Brain pericyte (primary cell): ENCODE measurements around the gene INSRR.

Experiments used
- DNase-seq: peaks from one replicate; pipeline ENCODE4 v3.0.0-alpha.2; 2012; ENCODE audit warnings: low read depth, low spot score

The INSRR gene

DNA sequence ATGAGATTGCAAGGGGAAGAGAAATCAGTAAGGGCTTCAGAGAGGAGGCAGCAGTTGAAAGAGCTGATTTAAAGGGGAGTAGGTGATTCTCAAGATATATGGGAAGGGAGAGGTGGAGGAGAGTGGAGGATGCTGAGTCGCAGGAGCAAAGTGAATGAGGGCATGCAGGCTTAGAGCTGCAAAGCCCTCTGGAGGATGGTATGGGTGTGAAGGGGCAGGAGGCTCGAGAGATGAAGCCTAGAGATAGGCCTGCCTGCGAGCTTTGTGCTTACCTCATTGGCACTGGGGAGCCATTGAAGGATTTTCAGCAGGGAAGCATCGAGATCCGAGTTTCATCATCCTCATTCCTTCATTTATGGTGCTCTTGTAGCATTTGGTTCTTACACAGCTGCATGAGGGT lies 26.5 kb downstream of the INSRR start:
- no peak for DNase-seq

DNA sequence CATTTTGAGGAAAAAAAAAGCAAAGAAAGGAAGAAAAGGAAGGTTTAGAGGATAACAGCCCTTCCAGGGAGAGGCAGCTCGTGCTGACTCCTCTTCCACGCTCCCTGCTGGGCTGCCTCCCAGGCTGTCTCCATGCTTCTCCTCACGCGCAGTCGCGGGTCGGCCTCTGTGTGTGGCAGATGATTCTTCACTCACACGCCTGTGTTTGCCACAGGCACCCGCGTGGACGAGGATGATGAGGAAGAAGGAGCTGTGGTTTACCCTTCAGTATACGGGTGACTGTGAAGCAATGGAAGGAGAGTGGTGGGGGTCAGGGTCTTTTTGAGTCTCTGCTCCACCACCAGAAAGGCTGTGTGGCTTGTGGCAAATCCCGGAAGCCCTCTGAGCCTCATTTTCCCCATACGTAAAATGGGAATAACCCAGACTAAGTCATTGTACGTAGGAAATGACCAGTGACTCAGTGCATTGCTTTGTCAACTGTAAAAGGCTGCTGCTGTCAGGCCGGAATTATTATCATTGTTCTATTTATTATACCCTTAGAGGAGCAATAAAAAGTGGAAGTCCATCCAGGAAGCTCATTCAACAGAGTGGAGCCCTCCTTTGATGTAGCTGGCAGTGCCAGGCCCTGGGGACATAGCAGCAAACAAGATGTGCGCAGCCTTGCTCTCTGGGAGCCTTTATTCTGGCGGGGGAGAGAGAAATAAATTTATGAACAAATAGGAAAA lies 30.4 kb downstream of the INSRR start:
- no peak for DNase-seq

DNA sequence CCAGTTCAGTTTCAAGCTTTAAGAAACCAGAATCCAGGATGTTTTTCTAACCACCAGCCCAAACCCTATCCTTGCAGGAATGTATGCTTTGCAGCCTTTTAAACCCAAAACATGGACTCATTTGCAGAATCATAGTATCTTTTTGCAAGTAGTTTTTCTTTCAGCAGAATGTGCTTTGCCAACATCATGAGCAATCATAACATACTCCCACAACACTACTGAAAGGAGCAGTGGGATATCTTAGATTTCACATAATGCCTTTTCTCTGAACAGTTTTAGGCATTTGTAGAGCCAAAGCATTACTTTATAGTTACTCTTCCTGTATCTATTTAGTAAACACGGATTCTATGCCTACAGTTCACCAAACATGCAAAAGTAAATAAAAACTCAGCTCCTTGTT lies 32.3 kb downstream of the INSRR start:
- no peak for DNase-seq

DNA sequence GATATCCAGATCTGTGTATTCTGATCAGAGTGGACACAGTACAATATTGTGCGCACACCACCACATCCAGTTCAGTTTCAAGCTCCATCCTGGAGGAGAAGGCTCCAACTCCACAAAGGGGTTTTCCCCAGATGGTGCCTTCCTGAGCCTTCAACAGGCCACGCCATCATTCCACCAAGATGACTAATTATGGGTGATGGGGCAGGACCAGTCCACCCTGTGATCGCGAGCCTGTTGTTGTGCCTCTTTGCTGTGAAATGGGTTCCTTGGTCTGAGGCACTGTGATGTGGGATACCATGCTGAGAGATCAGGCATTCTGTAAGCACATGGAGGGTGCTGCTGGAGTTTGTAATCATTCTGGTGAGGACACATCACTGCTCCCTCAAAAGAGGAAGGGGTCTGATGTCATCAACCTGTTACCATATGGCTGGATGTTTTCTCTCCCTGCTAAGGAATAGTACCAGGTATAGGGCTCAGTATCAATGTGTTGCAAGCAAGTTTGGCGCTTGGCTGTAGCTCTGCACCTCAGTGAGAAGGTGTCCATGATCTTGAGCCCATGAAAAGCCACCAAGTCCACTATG lies 35.6 kb downstream of the INSRR start:
- no peak for DNase-seq

DNA sequence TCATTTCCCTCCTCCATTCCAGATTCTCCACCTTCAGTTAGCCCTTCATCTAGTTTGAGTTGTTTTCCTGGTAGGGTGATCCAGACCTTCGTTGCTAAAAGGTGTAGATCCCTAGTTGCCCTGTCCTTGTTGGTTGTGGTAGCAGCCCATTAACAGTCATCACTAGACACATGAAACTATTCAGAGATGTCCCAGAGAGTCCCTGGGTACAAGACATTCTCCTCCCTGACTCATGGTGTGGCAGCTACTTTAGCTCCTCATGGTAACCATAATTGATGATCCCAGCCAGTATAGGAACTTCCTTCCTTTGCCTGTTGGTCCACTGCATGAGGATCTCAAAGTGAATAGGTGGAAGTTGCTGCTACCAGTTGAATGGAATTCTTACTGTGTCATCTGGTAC lies 36.2 kb downstream of the INSRR start:
- DNase-seq = no peak

DNA sequence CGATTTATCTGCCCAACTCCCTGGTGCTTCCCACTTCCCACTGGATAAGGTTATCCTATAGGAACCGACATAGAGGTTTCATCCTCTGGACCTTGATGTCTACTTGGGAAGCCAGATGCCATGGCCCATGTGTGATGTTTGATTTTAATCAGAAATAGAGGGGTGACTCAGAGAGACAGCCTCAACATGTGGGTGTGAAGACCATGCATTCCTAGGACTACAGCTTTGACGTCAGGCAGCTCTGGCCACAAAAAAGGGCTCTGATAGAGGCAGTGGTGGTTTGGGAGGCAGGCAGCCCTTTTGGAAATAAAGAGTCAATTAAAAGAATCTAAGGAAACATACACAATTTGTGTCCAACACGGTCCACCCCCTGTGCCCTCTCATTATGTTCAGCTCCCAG lies 37.1 kb downstream of the INSRR start:
- DNase-seq = no peak

DNA sequence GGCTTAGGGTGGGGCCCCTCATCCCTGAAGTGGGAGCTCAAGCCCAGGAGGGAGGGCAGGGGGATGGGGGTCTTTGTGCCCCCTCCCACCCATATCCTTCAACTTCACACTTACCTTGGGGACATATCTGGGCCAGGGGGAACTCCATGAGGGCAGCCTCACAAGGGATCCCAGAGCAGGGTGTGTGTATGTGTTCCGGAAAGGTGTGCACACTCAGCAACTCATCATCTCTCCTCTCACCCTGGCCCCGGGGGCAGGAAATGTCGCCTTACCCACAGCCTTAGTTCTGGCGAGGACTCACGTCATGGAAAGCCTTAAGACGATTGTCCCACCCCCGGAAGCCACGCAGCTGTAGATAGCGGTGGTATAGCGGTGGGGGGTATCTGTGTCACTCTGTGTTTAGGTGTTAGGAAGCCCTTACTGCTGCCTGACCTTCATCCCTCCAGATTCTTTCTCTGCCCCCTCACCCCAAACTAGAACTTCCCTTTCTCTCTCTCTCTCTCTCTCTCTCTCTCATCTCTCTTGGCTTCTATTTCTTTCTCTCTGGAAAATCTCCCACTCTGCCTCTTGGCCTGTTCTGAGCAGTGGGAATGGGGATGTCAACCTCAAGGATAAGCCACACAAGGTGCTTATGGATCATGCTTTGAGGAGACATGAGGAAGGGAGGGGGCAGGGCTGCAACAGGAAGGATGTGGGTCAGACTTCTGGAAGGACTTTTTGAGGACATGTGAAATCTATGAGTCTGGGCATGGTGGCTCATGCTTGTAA lies 42.2 kb downstream of the INSRR start, which contains the start of gene SH2D2A:
Gene SH2D2A, minus strand, starts transcription at position 288 of the 768 bp plus-strand sequence. Its CDS starts 140 bp downstream, at position 148.
- DNase-seq = no peak

DNA sequence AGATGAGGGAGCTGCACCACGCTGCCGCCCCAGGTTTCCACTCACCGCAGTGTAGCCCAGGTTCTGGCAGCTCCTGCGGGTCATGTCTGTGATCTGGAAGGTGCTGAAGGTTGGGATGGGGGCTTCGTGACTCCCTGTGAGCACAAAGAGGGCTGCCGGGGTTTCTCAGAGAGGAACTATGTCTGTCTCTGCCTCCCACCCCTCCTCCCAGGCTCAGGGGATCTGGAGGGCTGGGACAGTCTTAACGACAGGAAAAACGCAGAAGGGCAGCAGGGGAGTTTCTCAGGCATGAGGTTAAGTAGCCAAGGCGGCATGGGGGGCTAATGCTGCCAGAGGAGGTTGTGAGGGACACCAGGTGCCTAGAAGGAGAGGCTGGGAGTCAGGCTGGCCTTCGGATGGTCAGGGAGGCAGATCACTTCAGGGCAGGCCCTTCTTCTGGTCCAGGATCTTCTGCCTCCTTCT lies 42.9 kb downstream of the INSRR start:
- no peak for DNase-seq

DNA sequence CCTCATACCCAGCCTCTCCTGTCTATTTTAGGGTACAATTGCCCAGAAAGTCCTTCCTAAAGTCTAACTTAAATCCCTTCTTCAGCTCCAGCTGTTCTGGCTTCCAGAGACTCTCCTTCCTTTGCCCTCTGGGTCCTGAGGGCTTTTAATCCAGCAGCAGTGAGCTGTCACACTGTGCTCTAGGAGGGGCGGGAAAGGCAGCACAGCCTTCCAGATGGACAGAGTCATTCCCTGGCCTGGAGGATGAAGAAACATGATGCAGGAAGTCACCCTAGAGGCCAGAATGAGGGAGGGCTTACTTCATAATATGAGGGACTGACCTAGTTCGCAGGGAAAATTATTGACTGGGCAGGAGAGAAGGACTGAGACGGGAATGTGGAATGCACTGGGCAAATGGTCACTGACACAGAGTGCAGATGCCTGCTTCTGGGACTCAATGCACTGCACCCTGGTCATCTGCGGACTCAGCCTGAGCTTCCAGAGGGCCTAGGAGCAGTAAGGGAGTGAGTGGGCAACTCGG lies 43.5 kb downstream of the INSRR start:
- DNase-seq = peak; percentile 49

DNA sequence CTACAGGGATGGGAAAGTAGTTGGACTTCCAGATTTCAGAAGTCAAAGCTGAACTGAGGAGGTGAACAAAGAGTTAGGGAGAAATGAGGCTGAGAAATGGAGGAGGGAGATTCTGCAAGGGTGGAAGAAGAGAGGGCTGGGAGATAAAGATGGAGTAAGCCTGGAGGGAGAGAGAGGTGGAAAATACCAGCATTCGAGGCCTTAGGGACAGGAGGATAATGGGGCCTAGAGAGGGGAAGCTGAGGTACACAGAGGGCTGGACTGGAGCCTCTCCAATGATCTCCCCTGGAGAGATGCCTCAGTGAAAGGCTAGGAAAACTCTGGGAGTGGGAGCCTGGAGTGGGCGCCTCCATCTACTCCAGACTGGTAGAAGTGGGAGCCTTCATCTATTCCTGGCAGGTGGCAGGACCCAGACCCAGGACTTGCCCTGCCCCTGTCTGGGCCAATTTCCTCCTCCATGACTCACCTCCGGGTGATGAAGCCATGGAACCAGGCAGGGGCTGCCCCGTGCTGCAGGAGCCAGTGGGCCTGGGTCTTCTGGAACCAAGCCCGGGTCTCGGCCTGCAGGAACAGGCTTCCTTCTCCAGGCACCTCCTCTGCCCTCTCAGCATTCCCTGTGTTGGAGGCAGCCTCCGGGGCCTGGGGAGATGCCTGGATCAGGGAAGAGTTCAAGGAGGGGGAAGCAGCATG lies 44.2 kb downstream of the INSRR start:
- DNase-seq = no peak

DNA sequence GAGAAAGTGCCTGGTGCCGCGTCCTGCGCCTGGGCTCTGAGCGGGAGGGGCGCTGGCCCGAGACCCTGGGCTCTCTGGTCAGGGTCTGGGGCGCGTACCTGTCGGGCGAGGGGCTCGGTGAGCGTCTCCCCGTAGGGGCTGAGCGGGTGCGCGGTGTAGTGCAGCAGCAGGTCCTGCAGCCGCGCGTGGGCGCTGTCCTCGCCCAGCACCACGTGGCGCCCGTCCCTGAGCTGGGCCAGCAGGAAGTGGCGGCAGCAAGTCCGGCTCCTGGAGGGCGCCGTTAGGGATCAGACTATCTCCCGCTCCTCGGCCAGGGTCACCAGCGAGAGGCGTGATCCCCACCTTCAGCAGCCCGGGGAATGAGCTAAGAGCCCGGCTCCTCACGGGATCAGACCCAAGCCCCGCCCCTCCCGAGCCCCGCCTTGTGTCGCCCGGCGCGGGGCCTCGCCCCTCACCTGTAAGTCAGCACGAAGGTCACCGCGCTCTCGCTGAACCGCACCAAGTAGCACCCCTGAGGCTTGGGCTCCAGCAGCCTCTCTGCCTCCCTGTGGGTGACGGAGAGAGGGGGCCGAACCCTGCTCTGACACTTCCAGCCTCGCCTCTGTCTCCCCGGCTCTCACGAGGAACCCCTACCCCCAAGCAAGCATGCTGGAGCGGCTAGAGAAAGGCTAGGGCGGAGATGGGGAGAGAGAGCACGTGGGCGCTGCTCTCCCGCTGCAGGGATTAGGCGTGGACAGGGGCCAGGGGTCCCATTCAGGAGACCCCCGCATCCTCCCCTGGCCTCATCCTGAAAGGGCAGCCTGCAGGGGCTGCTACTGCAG lies 45.0 kb downstream of the INSRR start:
- DNase-seq = no peak

DNA sequence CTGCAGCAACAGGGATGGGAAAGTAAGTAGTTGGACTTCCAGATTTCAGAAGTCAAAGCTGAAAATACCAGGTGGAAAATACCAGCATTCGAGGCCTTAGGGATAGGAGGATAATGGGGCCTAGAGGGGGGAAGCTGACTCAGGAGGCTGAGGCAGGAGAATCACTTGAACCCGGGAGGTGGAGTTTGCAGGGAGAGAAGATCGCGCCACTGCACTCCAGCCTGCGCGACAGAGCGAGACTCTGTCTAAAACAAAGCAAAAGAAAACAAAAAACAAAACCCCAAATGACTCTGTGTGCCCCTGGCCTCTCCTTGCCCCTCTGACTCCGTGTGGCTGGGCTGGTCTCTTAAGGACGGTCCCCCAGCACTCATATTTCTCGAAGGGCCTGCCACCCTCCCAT lies 45.6 kb downstream of the INSRR start:
- DNase-seq = no peak

DNA sequence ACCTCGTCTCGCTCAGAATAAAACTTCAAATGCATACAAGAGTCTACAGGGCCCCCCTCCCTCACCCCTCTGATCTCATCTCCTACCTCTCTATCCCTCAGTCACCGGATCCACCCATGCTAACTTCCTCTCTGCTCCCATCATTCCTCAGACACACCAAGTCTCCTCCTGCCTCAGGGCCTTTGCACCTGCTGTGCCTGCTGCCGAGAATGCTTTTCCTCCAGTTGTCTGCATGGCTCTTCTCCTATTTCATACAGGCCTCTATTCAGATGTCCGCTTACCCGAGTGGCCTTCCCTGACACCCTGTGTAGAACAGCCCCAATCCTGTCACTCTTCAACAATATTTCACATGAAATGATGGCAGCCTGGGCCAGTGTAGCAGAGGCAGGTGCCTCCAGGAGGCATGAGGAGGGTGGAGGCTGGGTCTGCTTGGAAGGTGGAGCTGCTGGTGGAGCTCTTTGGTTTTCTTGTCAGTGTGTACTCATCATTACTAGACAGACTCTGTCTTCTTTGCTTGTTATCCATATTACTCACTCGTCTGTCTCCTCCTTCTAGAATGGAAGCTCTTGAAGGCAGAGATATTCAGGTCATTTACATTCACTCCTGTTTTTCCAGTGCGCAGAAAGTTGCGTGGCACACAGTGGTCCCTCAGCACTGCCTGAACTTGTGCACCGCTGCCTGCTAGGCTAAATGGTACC lies 46.5 kb downstream of the INSRR start:
- DNase-seq = no peak

DNA sequence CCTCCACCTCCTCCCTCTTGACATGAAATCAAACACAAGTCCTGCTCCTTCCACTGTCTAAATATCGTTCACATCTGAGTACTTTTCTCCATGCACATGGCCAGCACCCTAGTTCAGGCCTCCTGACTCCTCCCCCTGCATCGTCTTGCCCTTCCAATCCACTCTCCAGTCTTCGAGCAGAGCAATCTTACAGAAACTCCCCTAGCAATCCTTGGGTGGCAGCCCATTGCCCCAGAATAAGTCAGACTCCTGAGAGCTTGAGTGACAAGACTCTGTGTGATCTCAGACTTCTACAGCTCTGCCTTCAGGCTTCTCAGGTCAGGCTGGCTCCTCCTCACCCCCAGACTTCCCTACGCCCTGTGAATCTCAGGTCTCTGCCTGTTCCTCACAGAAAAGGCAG lies 47.7 kb downstream of the INSRR start:
- DNase-seq = no peak

DNA sequence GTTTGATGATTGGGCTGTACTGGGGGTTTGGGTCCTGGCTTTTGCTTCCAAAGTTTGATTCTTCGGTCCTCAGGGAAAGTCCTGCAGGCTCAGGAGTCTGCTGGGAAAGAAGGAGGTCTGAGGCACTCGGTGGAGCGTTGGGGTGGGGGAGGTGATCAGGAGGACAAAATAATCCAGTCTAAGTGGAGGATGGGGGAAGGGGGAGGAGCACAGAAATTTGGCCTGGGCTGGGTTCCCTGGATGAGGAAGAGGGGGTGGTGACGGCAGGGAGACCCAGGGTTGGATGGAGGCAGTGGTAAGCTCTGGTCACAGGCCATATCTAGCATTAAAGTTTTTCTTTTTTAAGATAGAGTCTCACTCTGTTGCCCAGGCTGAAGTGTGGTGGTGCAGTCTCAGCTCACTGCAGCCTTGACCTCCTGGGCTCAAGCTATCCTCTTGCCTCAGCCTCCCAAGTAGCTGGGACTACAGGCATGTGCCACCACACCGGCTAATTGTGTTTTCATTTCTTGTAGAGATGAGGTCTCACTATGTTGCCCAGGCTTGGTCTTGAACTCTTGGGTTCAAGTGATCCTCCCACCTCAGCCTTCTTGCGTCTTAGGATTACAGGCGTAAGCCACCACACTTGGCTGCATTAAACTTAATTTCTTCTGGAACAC lies 49.1 kb downstream of the INSRR start:
- no peak for DNase-seq

DNA sequence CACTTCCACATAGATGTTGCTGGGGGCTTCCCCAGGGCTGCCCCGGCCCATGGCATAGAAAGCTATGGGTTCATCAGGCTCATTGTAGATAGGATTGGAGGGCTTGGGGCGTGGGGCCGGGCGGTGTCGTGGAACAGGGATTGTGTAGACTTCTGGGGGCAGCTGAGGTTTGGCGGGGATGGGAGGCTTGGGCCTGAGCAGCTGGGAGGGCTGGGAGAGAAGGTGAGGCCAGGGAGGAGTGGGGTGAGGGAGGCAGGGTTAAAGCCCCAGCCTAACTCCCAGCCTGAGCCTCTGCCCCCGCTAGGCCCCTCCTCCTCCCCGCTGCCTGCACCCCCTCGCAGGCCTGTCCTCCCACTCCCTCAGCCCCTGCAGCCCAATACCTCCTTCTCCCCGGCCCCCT lies 49.6 kb downstream of the INSRR start:
- DNase-seq = no peak

DNA sequence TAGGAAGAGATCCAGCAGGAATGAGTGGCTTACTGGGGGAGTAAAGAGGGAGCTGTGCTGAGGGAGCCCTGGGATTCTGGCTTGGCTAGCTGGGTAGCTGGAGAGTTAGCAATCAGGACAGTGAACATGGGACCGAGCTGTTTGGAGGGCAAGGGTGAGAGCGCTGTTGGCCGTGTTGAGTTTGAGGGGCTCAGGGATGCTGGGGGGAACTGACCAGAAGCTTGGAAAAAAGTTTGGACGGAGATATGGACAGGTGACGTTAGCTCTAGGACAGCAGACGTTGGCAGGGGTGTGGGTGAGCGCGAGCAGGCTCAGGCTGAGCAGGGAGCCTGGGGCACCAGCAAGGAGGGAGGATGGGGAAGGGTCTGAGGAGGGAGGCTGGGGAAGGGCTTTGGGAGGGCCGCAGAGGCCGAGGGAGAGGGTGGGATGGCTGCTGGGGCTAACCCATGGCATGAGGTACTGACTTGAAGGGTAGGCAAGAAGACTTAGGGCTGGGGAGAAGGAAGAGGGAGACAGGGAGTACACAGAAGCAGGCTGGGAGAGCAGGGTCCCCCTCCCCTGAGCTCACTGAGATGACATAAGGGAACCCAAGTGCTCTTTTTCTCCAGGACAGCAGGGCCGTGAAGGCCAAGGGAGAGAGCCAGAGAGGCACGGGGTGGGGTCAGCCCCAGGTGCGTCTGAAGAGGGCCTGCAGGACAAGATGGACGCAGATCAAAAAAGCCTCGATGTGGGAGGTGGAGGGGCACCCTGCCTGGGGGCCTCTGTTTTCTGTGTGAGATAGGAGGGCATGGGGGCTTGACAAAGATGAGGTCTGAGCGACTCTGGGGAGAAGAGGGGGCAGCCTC lies 50.5 kb downstream of the INSRR start:
- DNase-seq = no peak

DNA sequence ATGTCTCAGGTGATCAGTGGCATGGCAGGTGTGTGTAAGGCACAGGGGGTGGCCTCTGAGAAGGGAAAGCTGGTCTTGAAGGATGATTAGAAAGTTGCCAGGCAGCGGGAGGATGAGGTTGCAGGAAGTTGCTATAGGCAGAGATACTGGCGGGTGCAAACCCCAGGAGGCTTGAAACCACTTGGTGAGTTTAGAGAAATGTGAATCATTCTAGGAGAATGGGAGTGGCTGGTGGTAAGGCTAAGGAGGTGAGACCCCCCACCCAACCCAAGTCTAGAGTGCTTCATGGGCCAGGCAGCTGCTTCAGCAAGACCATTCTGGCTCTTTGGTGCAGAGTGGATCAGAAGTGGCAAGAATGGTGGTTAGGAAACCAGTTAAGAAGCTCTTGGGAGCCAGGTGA lies 51.3 kb downstream of the INSRR start:
- no peak for DNase-seq
